Neural progenitor cell (in vitro differentiated cells): Measurements from ENCODE around the gene ZNF219.

Experiments
- EZH2phosphoT487 ChIP-seq: fragments of 200-600 bp; sonication (generic); IDR thresholded peaks from 2 replicates; pipeline ENCODE4 v1.6.1; 2017; ENCODE audit warnings: antibody characterized with exemption
- TF ChIP-seq, protein P1 (sequence below): fragments of 200-600 bp; sonication (generic); IDR thresholded peaks from 2 replicates; pipeline ENCODE4 v1.5.1; 2017; ENCODE audit warnings: antibody characterized with exemption, mild to moderate bottlenecking

DNA sequence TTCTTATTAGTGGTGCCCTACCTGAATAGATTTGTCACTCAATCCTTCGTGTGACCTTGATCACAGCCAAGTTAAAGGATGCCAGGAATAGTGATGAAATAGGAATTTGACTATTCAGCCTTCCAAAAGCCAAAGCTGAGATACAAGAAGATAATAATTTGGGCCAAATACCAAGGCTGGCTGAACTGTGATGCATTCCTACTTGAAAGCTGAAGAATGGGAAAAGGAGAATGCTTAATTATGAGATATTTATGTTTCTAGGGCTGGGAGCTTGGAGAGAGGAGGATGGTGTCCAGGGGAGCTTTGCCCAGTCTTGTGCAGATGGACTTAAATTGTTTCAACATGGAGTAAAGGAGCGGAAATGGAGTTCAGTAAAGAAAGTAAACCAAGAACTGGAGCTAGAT, 51.1 kb downstream of the ZNF219 start:
- TF ChIP-seq, protein P1, sequence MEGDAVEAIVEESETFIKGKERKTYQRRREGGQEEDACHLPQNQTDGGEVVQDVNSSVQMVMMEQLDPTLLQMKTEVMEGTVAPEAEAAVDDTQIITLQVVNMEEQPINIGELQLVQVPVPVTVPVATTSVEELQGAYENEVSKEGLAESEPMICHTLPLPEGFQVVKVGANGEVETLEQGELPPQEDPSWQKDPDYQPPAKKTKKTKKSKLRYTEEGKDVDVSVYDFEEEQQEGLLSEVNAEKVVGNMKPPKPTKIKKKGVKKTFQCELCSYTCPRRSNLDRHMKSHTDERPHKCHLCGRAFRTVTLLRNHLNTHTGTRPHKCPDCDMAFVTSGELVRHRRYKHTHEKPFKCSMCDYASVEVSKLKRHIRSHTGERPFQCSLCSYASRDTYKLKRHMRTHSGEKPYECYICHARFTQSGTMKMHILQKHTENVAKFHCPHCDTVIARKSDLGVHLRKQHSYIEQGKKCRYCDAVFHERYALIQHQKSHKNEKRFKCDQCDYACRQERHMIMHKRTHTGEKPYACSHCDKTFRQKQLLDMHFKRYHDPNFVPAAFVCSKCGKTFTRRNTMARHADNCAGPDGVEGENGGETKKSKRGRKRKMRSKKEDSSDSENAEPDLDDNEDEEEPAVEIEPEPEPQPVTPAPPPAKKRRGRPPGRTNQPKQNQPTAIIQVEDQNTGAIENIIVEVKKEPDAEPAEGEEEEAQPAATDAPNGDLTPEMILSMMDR, result no peak
- TF ChIP-seq EZH2phosphoT487, result no peak
